Breast epithelium (tissue), 4 donors: ENCODE data around the gene GALK1. TPM values are rescaled to one million over a fixed set of nuclear protein-coding genes. Genes with fewer than 3 reads are reported as not detected.

Experiments used
- DNase-seq, 2 donors: peaks; one replicate each; pipeline ENCODE4 v3.0.0-alpha.2; 2019; ENCODE audit warnings: low spot score in 2 of 2
- H3K27ac ChIP-seq, 2 donors: fragments of 200-600 bp; sonication (generic) in 1 of 2; one replicate each; pipeline ENCODE4 v1.5.1; 2016 to 2019; ENCODE audit warnings: mild to moderate bottlenecking in 1 of 2
- H3K27me3 ChIP-seq, 2 donors: fragments of 200-600 bp; sonication (generic) in 1 of 2; one replicate each; pipeline versions ENCODE4 v1.5.1 to v1.6.0; 2017 to 2019; ENCODE audit warnings: control low read depth in 1 of 2, mild to moderate bottlenecking in 1 of 2
- H3K36me3 ChIP-seq: fragments of 200-600 bp; one replicate; pipeline ENCODE4 v1.5.1; 2019
- H3K4me1 ChIP-seq, 2 donors: fragments of 200-600 bp; sonication (generic); one replicate each; pipeline ENCODE4 v1.5.1; 2016 to 2019; ENCODE audit warnings: control low read depth in 1 of 2
- H3K4me3 ChIP-seq, 3 donors: fragments of 200-600 bp; sonication (generic); 1 replicate in 2 of 3; 2 replicates in 1 of 3; pipeline ENCODE4 v1.5.1; 2016 to 2019; ENCODE audit warnings: mild to moderate bottlenecking in 3 of 3, moderate library complexity in 2 of 3
- H3K9me3 ChIP-seq, 2 donors: fragments of 200-600 bp; sonication (generic) in 1 of 2; one replicate each; pipeline ENCODE4 v1.5.1; 2016 to 2019; ENCODE audit warnings: control low read depth in 1 of 2
- POLR2A ChIP-seq: fragments of 450-650 bp; IDR thresholded peaks from one replicate; pipeline ENCODE4 v1.6.1; 2016; ENCODE audit warnings: antibody characterized with exemption, mild to moderate bottlenecking, moderate library complexity
- POLR2AphosphoS5 ChIP-seq, 3 donors: sonication (generic); formaldehyde crosslinking; IDR thresholded peaks; one replicate each; pipeline ENCODE4 v1.6.1; 2017; ENCODE audit warnings: antibody characterized with exemption in 3 of 3
- intact Hi-C: fragments of 100-400 bp; cut with DNase I; formaldehyde crosslinking; loops from one replicate; pipeline ENCODE4 v1.15.1; 2023; ENCODE audit warnings: low total_unique reads
- total RNA-seq, 3 donors: library from RNA; depleted of rRNA; stranded (reverse); fragments of >200 nt; gene quantifications; one replicate each; pipeline ENCODE4 v1.1.0, GENCODE V29; 2016
- TF ChIP-seq, protein P1 (sequence below), 3 donors: fragments of 450-650 bp; IDR thresholded peaks; one replicate each; pipeline ENCODE4 v1.5.1; 2016 to 2017; ENCODE audit warnings: antibody characterized with exemption in 3 of 3, mild to moderate bottlenecking in 3 of 3, moderate library complexity in 3 of 3

The GALK1 gene
- total RNA-seq, 3 donors from 2014 or later = 21.9 to 32.1 (median 24.9) TPM

DNA sequence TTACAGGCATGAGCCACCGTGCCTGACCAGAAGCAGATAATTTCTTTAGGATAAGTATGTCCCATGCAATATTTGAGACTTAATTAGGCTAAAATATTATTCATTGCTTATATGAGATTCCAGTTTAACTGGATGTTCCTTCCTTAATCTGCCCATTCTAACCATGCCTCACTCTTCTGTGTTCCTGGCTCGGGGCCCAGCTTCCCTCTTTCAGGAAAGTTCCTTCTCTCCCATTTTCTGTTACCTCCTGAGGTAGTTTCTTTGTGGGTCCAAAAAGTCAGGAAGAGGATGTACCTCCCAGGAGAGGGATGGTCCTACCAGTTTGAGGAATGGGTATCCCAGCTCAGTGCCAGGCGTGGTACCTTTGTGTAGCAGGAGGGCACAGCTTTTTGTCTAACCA is 42.9 kb upstream of the GALK1 start:
- TF ChIP-seq POLR2AphosphoS5 (IDR thresholded peaks at IDR 0.05) = no peak
- TF ChIP-seq, protein P1, sequence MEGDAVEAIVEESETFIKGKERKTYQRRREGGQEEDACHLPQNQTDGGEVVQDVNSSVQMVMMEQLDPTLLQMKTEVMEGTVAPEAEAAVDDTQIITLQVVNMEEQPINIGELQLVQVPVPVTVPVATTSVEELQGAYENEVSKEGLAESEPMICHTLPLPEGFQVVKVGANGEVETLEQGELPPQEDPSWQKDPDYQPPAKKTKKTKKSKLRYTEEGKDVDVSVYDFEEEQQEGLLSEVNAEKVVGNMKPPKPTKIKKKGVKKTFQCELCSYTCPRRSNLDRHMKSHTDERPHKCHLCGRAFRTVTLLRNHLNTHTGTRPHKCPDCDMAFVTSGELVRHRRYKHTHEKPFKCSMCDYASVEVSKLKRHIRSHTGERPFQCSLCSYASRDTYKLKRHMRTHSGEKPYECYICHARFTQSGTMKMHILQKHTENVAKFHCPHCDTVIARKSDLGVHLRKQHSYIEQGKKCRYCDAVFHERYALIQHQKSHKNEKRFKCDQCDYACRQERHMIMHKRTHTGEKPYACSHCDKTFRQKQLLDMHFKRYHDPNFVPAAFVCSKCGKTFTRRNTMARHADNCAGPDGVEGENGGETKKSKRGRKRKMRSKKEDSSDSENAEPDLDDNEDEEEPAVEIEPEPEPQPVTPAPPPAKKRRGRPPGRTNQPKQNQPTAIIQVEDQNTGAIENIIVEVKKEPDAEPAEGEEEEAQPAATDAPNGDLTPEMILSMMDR (IDR thresholded peaks at IDR 0.05) = no peak
- no peak for TF ChIP-seq POLR2A
- no peaks in the 10 kb centered on the region for H3K9me3 ChIP-seq
- peak overlapping the region; percentile 81 to 92 for H3K27ac ChIP-seq

GRCh38 chr17:75806822-75807500 is 42.0 kb upstream of the GALK1 start:
- no peaks in the 10 kb centered on the region for H3K36me3 ChIP-seq
- no peak overlapping the region for H3K27ac ChIP-seq
- H3K9me3 ChIP-seq = no peaks in the 10 kb centered on the region
- TF ChIP-seq POLR2AphosphoS5 (IDR thresholded peaks at IDR 0.05) (no peak), POLR2A (no peak)
- TF ChIP-seq, protein P1 (IDR thresholded peaks at IDR 0.05) = no peak
- intact Hi-C loops = no loop called here
- H3K27me3 ChIP-seq = no peaks in the 10 kb centered on the region
- H3K4me1 ChIP-seq = peaks cover 9 to 18% of the 10 kb centered on the region in 2 donors
- peak in 1 of 2 donors; percentile 3 for DNase-seq
- no peak overlapping the region for H3K4me3 ChIP-seq

More for the DNA sequence above, 42.9 kb upstream of the GALK1 start:
- no peak for DNase-seq
- peaks cover 4% of the 10 kb centered on the region for H3K36me3 ChIP-seq
- intact Hi-C loops = no loop called here
- no peak overlapping the region for H3K4me3 ChIP-seq
- no peaks in the 10 kb centered on the region for H3K27me3 ChIP-seq
- H3K4me1 ChIP-seq = peaks cover 9 to 18% of the 10 kb centered on the region in 2 donors

GRCh38 chr17:75803883-75804282 is 38.9 kb upstream of the GALK1 start:
- Histone ChIP-seq H3K27ac (no peak overlapping the region), H3K4me1 (peaks cover 0 to 10% of the 10 kb centered on the region in 2 donors), H3K36me3 (no peaks in the 10 kb centered on the region), H3K4me3 (no peak overlapping the region), H3K9me3 (no peaks in the 10 kb centered on the region), H3K27me3 (no peaks in the 10 kb centered on the region)
- TF ChIP-seq POLR2A = no peak
- TF ChIP-seq, protein P1 (IDR thresholded peaks at IDR 0.05) = no peak
- TF ChIP-seq POLR2AphosphoS5 (IDR thresholded peaks at IDR 0.05) = no peak
- no peak for DNase-seq
- intact Hi-C loops = no loop called here

DNA sequence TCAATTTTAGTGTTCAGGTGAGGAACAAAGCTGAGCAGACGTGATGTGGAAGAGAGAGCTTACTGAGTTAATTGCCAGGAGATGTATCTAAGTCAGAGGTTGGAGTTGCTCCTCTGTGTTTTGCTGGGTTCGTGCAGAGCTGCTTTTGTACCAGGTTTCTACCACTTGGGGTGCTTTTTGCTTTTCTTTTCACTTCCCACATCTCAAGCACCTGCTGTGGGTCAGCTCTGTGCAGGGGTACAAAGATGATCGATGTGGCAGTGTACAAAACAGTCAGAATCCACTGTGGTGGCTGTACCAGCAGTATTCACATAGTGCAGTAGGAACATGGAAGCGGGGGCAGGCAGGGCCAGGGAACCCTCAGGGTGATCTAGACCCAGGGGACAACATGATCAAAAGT is 34.4 kb upstream of the GALK1 start:
- H3K36me3 ChIP-seq = no peaks in the 10 kb centered on the region
- no peak for TF ChIP-seq POLR2AphosphoS5 (IDR thresholded peaks at IDR 0.05)
- TF ChIP-seq, protein P1 (IDR thresholded peaks at IDR 0.05) = no peak
- no peak for TF ChIP-seq POLR2A
- no peaks in the 10 kb centered on the region for H3K9me3 ChIP-seq
- intact Hi-C loops = no loop called here
- H3K4me3 ChIP-seq = no peak overlapping the region
- DNase-seq = no peak
- no peak overlapping the region for H3K27ac ChIP-seq
- H3K4me1 ChIP-seq = no peaks in the 10 kb centered on the region
- no peaks in the 10 kb centered on the region for H3K27me3 ChIP-seq

GRCh38 chr17:75795820-75796607 is 31.0 kb upstream of the GALK1 start:
- DNase-seq = no peak
- Histone ChIP-seq H3K4me3 (no peak overlapping the region), H3K36me3 (no peaks in the 10 kb centered on the region), H3K27me3 (no peaks in the 10 kb centered on the region), H3K27ac (no peak overlapping the region), H3K9me3 (no peaks in the 10 kb centered on the region), H3K4me1 (no peaks in the 10 kb centered on the region)
- intact Hi-C loops = no loop called here
- TF ChIP-seq POLR2A (no peak), POLR2AphosphoS5 (IDR thresholded peaks at IDR 0.05) (no peak)
- TF ChIP-seq, protein P1 (IDR thresholded peaks at IDR 0.05) = no peak
